Measurements from ENCODE around the gene FOXJ2.

FOXJ2 gene

DNA sequence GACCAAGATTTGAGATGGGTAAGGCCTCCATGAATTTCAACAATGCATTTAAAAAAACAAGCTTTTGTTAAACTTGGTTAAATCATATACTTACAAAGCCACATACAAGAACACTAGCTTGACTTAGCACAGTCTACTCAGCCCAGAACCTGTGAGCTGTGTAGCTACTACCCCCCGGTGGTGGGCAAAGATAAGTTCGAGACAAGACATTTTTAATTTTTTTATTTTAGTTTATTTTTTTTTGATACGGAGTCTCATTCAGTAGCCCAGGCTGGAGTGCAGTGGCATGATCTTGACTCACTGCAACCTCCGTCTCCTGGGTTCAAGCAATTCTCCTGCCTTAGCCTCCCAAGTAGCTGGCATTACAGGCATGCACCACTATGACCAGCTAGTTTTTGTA lies 45.9 kb downstream of the FOXJ2 start:
- Histone ChIP-seq H3K4me3 (replicated peaks; ENCODE audit: insufficient read depth, low read length) (no peak overlapping the region), H3K27me3 (ENCODE audit: insufficient read depth, poor library complexity, severe bottlenecking) (no peaks in the 10 kb centered on the region), H3K27ac (replicated peaks) (no peak overlapping the region)
- peak; percentile 38 to 69 for DNase-seq (ENCODE audit: low read depth in 1 of 2, low spot score in 1 of 2)
- TF ChIP-seq, protein P1, sequence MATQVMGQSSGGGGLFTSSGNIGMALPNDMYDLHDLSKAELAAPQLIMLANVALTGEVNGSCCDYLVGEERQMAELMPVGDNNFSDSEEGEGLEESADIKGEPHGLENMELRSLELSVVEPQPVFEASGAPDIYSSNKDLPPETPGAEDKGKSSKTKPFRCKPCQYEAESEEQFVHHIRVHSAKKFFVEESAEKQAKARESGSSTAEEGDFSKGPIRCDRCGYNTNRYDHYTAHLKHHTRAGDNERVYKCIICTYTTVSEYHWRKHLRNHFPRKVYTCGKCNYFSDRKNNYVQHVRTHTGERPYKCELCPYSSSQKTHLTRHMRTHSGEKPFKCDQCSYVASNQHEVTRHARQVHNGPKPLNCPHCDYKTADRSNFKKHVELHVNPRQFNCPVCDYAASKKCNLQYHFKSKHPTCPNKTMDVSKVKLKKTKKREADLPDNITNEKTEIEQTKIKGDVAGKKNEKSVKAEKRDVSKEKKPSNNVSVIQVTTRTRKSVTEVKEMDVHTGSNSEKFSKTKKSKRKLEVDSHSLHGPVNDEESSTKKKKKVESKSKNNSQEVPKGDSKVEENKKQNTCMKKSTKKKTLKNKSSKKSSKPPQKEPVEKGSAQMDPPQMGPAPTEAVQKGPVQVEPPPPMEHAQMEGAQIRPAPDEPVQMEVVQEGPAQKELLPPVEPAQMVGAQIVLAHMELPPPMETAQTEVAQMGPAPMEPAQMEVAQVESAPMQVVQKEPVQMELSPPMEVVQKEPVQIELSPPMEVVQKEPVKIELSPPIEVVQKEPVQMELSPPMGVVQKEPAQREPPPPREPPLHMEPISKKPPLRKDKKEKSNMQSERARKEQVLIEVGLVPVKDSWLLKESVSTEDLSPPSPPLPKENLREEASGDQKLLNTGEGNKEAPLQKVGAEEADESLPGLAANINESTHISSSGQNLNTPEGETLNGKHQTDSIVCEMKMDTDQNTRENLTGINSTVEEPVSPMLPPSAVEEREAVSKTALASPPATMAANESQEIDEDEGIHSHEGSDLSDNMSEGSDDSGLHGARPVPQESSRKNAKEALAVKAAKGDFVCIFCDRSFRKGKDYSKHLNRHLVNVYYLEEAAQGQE (IDR thresholded peaks at IDR 0.05; ENCODE audit: insufficient replicate concordance, low read depth): no peak
- TF ChIP-seq POLR2AphosphoS5 (IDR thresholded peaks at IDR 0.05; ENCODE audit: low read depth) (no peak), SPI1 (IDR thresholded peaks at IDR 0.05; ENCODE audit: borderline replicate concordance, low read depth) (no peak), GABPA (IDR thresholded peaks at IDR 0.05; ENCODE audit: low read depth) (no peak)
- TF ChIP-seq, protein P2, sequence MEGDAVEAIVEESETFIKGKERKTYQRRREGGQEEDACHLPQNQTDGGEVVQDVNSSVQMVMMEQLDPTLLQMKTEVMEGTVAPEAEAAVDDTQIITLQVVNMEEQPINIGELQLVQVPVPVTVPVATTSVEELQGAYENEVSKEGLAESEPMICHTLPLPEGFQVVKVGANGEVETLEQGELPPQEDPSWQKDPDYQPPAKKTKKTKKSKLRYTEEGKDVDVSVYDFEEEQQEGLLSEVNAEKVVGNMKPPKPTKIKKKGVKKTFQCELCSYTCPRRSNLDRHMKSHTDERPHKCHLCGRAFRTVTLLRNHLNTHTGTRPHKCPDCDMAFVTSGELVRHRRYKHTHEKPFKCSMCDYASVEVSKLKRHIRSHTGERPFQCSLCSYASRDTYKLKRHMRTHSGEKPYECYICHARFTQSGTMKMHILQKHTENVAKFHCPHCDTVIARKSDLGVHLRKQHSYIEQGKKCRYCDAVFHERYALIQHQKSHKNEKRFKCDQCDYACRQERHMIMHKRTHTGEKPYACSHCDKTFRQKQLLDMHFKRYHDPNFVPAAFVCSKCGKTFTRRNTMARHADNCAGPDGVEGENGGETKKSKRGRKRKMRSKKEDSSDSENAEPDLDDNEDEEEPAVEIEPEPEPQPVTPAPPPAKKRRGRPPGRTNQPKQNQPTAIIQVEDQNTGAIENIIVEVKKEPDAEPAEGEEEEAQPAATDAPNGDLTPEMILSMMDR (IDR thresholded peaks at IDR 0.05; ENCODE audit: insufficient read depth, low read length): no peak

DNA sequence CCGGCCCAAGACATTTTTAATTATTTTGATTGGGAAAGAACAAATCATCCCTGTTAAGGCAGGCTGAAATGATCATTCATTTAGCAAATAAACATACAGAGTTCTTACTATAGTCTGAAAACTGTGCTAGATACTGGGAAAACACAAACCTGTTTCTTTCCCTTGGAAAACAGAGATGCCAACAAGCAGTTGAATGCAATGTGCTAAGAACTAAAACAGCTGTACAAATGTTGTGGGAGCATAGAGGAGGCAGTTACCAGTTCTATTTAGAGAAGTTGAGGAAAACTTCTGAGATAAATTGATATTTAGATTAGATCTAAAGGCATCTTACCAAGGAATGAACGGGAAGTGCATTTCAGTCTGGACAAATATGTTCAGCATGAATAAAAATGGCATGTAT lies 46.4 kb downstream of the FOXJ2 start:
- DNase-seq (ENCODE audit: low read depth in 1 of 2, low spot score in 1 of 2): no peak
- TF ChIP-seq GABPA (IDR thresholded peaks at IDR 0.05; ENCODE audit: low read depth): no peak
- H3K27ac ChIP-seq (replicated peaks): no peak overlapping the region; the same call in 1 of the 2 replicates
- no peak overlapping the region for H3K4me3 ChIP-seq (replicated peaks; ENCODE audit: insufficient read depth, low read length)
- no peaks in the 10 kb centered on the region for H3K27me3 ChIP-seq (ENCODE audit: insufficient read depth, poor library complexity, severe bottlenecking)

DNA sequence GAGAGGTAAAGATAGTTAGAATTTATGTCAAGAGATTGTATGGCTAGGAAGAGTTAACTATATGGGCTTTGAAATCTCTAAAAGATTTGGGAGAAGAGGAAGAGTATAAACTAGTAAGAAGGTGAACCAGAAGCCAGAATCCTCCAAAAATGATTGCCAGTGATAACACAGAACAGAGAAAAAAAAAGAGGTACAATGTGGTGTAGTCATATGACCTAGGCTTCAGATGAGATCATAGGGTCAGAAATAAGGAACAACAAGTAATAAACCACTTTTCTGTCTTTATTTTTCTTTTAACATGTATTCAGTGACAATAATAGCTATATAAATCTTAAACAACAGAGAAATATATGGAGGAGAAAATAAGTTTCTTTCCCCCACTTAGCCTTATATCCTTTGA lies 47.6 kb downstream of the FOXJ2 start:
- DNase-seq (ENCODE audit: low read depth in 1 of 2, low spot score in 1 of 2): no peak
- TF ChIP-seq, protein P2 (IDR thresholded peaks at IDR 0.05; ENCODE audit: insufficient read depth, low read length): no peak
- no peak for TF ChIP-seq SPI1 (IDR thresholded peaks at IDR 0.05; ENCODE audit: borderline replicate concordance, low read depth)
- TF ChIP-seq GABPA (IDR thresholded peaks at IDR 0.05; ENCODE audit: low read depth): no peak
- no peak for TF ChIP-seq POLR2AphosphoS5 (IDR thresholded peaks at IDR 0.05; ENCODE audit: low read depth)
- TF ChIP-seq, protein P1 (IDR thresholded peaks at IDR 0.05; ENCODE audit: insufficient replicate concordance, low read depth): no peak
- no peaks in the 10 kb centered on the region for H3K27me3 ChIP-seq (ENCODE audit: insufficient read depth, poor library complexity, severe bottlenecking)
- H3K4me3 ChIP-seq (replicated peaks; ENCODE audit: insufficient read depth, low read length): no peak overlapping the region
- H3K27ac ChIP-seq (replicated peaks): peak overlapping the region; percentile 86

DNA sequence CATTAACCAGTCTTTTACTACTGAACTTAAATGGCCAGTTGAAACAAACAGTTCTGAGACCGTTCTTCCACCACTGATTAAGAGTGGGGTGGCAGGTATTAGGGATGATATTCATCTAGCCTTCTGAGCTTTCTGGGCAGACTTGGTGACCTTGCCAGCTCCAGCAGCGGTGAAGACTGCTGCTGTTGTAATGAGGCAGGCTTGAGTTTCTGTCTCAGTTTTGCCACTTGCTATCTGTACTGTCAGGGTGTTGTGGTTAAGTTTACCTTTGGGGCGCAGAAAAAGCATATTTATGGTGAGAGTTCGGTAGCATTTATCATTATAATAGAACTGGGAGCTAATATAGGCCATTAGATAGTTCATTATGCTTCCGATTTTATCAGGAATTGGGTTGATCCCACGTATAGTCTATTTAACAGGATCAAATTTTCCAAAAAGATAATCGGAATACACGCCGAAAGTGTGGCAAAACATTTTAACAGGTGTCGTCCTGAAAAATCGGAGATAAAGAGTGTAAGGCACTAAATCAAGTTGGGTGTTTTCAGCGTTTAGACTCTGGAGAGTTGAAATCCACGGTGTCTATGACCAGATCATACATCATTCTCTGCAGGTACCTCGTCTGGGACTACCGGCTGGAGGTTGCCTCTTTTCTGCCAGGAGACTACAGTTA lies 48.9 kb downstream of the FOXJ2 start:
- TF ChIP-seq, protein P2 (IDR thresholded peaks at IDR 0.05; ENCODE audit: insufficient read depth, low read length): no peak
- TF ChIP-seq, protein P1 (IDR thresholded peaks at IDR 0.05; ENCODE audit: insufficient replicate concordance, low read depth): no peak
- TF ChIP-seq SPI1 (IDR thresholded peaks at IDR 0.05; ENCODE audit: borderline replicate concordance, low read depth) (no peak), GABPA (IDR thresholded peaks at IDR 0.05; ENCODE audit: low read depth) (no peak), POLR2AphosphoS5 (IDR thresholded peaks at IDR 0.05; ENCODE audit: low read depth) (no peak)
- no peaks in the 10 kb centered on the region for H3K27me3 ChIP-seq (ENCODE audit: insufficient read depth, poor library complexity, severe bottlenecking)
- peak overlapping the region; percentile 86 for H3K27ac ChIP-seq (replicated peaks)
- peak overlapping the region; percentile 82 for H3K4me3 ChIP-seq (replicated peaks; ENCODE audit: insufficient read depth, low read length)
- no peak for DNase-seq (ENCODE audit: low read depth in 1 of 2, low spot score in 1 of 2)
